Hematopoietic multipotent progenitor cell (in vitro differentiated cells): ENCODE measurements around the gene TFDP1. TPM values are rescaled to one million over a fixed set of nuclear protein-coding genes. Genes with fewer than 3 reads are reported as not detected.
"Not testable (repeated sequence)": the region's sequence is repeated elsewhere in the genome, so short reads cannot be mapped to it uniquely, and the experiment has no call there.

ENCODE experiments used
- DNase-seq, 3 donors: peaks; one replicate each; pipeline ENCODE4 v3.0.0-alpha.2; 2011 to 2015; ENCODE audit warnings: low read depth in 2 of 3, low spot score in 2 of 3
- total RNA-seq: library from RNA; depleted of rRNA; stranded (reverse); fragments of >200 nt; gene quantifications from one replicate; pipeline ENCODE4 v1.2.3, GENCODE V29; 2012

TFDP1 gene
- total RNA-seq, 1 donor, result 26.7 TPM

DNA sequence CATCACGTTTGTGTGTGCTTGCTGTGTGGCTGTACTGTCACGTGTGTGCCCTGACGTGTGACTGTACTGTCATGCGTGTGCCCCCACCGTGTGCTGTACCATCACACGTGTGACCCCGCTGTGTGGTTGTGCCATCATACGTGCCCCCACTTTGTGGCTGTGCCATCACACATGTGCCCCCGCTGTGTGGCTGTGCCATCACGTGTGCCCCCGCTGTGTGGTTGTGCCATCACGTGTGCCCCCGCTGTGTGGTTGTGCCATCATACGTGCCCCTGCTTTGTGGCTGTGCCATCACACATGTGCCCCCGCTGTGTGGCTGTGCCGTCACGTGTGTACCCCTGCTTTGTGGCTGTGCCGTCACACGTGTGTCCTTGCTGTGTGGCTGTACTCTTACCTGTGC lies 25.7 kb downstream of the TFDP1 start:
- no peak for DNase-seq

DNA sequence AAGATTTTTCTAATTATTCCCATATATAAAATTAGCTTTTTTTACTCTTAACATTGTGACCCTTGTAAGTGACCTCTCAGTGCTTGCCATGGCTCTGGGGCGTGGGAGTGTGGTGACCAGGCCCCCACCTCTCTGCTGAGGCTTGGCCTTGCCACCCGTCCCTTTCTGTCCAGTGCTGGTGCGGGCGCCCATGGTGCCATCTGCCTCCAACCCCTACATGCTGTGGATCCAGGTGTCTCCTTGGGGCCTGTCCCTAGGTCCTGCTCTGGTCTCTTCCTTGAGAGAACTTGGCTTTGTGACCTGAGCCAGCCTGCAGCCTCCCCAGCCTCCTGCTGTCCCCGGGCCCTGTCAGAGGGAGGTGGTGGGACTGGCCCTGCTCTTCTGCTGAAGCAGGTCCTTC lies 27.4 kb downstream of the TFDP1 start:
- DNase-seq, result no peak

DNA sequence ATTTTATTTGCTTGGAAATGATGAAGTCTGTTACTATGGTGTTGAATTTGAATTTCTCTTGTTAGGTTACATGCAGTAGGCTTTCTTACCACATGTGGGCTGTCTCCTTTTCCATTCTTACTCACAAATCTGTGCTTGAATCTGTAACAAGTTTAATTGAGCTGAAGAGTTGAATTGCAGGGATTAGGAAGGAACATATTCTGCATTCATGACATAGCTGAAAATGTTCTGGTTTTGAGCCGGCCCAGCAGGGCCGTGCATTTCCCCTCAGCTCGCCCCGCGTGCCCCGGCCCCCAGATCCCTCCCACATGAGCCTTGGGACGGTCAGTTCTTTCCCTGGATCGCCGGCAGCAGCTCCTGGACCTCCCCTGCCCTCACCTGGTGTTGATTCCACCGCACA lies 28.1 kb downstream of the TFDP1 start:
- DNase-seq, result no peak

DNA sequence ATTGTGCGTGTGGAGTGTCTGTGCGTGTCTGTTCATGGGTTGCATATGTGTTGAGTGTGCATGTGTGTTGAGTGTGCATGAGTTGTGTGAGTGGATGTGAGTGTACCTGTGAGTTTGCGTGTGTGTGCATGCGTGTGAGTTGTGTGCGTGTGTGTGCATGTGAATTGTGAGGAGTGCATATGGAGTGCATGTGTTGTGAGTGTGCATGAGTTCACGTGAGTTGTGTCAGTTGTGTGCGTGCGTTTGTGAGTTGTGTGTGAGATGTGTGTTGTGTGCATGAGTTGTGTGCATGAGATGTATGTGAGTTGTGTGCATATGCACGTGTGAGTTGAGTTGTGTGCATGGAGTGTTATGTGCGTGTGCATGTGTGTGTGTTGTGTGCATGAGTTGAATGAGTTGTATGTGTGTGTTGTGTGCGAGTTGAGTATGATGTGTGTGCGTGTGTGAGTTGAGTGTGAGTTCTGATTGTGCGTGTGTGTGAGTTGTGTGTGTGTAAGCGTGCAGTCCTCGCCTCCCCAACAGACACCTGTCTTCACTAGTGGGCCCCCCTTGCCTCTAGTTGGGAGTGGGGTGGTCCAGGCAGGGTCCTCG lies 29.3 kb downstream of the TFDP1 start:
- DNase-seq, result no peak

DNA sequence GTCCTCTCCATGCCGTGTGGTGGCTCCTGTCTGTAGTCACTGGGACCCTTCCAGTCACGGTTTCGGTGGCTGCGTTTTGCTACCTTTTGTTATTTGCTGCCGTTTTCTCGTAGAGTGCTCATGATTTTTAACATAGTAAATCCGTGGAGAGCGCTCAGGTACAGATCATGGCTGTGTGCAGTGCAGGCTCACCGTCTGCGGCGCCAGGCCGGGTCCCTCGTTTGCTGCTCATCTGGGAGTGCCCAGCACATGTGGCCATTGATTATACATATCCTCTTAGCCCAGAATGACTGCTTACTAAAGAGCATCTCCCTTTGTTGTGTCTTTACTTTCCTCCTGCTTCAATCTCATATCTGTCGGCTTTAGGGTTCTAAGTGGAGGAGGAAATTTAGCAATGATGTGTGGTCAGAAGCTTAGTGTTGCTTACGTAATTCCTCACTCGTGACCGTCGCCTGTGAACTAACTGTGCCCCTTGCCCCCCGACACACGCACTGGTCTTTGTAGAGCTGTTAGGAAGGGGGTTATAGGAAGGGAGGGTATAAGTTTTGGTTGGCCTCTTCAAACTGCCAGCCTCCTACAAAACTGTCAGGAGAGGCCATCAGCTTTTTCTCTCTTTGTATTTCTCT lies 31.8 kb downstream of the TFDP1 start:
- DNase-seq, result peak in 2 of 3 donors; percentile 11 to 22

DNA sequence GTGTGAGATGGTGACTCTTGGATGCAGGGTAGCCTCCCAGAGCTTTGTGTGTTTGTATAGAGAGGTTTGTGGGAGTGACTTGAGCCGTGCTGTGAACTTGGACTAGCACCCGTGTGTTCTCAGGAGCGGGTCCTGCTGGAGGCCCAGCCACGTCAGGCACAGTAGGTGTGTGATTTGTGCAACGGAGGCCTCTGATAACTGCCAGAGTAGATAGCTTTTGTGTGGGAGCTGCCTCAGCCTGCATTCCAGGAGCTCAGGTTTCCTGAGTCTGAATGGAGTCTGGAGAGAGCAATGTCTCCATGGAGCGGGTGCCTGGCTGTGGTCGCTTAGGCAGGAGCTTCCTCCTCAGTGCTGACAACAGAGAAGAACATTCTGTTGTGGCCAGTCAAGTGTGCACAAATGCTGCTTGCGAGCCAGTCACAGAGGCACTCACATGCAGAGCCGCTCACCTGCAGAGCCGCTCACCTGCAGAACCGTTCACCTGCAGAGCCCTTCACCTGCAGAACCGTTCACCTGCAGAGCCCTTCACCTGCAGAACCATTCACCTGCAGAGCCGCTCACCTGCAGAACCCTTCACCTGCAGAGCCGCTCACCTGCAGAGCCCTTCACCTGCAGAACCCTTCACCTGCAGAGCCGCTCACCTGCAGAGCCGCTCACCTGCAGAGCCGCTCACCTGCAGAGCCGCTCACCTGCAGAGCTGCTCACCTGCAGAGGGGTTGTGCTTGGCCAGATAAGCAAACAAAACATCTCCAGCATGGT lies 32.6 kb downstream of the TFDP1 start:
- DNase-seq, result no peak

DNA sequence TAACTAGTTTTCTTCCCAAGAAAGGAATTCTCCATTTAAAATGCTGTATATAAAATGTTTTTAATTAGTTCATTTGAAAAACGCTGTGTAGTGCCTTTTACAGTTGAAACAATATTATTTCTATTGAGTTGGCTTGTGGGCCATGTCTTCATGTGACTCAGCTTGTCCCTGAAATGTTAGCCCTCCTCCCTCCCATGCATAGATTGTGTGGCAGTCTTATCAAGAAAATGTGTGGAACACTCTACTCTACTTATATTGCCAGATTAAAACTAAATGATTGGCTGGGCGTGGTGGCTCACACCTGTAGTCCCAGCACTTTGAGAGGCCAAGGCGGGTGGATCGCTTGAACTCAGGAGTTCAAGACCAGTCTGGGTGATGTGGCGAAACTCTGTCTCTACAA lies 33.4 kb downstream of the TFDP1 start:
- no peak for DNase-seq

DNA sequence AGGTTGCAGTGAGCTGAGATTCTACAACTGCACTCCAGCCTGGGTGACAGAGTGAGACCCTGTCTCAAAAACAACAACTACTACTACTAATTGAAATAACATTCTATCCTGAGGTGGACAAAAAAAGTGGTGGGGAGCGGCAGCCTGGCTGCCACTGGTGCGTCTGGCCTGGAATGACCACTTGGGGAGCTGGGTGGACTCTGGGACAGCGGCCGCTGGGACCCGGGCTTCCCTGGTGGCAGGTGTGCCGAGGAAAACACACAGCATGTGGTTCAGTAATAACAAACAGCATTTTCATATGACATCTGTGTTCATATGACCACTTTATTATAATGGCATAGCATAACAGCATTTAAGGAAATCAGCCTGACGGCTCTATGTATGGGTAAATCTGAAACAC lies 33.9 kb downstream of the TFDP1 start:
- no peak for DNase-seq

DNA sequence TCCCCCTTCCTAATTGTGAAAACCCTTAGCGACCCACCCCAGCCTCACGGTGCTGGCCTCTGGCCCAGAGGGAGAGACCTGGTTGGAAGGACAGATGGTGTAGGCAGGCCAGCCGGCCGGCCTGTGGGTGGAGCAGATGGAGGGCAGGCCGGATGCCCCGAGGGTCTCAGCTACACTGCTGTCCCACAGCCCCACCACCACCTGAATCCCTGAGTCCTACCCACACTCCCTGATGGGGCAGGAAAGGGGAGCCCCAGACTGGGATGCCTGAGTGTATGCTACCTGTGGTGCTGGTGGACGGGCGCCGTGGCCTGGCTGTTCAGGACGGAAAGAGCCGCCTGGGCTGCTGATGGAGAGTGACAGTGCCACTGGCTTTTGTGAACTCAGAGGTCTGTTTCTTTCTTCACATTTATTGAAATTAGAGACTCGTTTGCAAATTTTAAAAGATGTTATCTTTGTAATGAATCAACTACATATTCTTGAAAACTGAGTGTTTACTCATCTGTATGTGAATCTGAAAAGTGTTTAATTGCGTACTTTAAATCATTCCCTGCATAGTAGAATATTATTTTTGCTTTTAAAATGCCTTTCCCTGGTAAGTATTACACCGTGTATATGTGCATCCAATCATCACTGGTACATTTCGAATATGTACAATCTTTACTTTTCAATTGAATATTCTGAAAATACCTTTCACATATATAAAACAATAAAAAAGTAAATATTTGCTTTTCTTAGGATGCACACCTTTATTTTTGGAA lies 35.7 kb downstream of the TFDP1 start:
- DNase-seq, result no peak

DNA sequence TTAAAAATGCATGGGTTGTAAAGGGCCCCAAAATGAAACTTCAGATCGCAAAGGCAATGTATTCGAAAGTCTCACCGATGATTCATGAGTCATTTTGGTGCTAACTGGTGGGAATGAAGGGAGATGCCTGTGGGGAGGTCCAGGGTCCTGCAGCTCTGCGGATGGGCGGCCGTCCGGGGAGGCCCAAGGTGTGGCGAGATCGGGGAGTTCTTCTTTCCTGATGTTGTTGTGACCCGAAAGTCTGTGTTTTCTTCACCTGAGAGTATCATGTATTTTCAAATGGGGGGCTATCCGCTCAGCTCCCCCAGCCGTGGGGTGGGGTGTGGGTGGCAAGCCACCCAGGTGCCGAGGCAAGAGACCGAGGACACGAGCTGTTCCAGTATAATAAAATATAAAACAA lies 36.5 kb downstream of the TFDP1 start:
- no peak for DNase-seq

DNA sequence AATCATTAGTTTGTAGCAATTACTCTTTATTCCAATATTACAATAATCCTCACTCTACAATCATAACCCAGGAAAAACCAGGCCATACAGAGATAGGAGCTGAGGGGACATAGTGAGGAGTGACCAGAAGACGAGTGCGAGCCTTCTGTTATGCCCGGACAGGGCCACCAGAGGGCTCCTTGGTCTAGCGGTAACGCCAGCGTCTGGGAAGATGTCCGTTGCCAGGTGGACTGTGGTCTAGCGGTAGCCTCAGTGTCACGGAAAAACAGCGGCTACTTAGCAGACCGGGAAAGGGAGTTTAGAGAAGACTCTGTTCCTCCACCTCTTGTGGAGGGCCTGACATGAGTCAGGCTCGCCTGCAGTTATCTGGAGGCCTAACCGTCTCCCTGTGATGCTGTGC lies 36.9 kb downstream of the TFDP1 start:
- DNase-seq, result not testable (repeated sequence)

DNA sequence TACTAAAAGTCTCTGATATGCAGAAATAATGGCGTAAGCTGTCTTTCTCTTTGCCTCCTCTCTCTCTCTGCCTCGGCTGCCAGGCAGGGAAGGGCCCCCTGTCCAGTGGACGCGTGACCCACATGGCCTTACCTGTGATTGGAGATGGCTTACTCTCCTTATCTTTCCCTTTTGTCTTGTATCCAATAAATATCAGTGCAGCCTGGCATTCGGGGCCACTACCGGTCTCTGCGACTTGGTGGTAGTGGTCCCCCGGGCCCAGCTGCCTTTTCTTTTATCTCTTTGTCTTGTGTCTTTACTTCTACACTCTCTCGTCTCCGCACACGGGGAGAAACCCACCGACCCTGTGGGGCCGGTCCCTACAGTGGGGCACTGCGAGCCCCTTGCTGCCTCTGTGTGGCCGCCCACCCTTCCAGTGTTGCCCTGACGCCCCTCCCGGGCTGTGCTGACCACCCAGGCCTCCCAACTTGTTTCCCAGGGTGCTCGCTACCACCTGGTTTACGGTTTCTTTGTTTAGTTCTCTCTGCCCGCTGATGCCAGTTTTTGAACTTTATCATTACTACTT lies 37.5 kb downstream of the TFDP1 start:
- not testable (repeated sequence) for DNase-seq

DNA sequence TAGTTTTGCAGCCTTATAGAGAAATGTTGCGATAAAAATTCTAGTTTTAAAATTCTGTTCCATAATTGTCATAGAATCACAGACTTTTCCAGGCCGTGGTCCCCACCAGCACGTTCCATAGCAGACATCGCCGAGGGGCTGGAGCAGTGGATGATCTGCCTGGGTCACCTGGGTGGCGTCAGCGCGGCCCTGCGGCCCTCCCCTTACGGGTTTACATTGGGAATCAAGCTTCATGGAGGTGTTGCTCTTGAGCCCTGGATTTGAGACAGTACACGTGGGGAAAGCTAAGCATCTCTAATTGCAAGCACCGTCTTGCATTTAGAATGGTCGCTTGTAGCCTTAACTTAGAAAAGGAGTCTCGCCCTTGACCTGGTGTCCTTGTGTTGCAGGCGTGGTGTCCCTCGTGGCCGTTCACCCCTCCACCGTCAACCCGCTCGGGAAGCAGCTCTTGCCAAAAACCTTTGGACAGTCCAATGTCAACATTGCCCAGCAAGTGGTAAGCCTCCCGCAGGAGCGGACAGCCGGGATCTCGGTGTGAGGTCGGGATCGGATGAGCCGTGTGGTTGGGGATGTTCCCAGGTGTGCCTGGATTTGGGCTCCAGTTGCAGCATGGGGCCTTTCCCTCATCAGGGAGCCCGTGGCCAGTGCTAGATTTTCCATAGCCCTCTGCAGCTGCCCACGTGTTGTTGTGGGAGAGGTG lies 38.4 kb downstream of the TFDP1 start:
- DNase-seq, result no peak

DNA sequence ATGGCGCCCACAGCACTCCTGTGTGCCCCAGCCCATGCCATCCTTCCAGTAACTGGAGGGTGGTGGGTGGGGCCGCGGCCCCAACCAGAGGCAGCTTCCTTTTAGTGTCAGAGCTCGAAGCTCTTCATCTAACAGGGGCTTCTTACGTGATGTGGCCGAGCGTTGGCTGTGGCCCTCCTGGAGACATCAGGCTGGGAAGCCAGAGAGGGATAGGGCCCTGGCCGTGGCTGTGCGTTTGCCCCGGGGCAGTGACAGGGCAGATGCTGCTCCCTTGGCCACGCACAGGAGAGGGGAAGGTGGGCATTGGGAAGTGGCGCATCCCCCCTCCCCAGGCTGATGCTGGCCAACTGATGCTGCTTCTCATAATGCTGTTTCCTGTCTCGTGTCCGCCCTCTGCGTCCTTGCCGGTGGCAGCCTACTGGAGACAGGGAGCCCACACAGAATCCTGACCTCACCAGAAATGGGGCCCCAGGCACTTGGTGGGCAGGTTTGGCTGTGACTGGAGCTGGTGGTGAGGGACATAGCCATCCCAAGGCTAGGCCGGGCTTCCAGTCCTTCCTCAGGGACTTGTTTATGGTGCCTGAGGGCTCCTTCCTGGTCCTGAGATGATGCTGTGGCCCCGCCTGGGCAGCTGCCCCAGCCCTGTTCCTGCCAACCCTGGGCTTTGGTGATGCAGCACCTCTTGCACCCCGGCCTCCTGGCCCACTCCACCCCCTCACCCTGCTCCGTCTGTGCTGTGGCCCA lies 39.1 kb downstream of the TFDP1 start:
- DNase-seq, result peak in 1 of 3 donors; percentile 24

DNA sequence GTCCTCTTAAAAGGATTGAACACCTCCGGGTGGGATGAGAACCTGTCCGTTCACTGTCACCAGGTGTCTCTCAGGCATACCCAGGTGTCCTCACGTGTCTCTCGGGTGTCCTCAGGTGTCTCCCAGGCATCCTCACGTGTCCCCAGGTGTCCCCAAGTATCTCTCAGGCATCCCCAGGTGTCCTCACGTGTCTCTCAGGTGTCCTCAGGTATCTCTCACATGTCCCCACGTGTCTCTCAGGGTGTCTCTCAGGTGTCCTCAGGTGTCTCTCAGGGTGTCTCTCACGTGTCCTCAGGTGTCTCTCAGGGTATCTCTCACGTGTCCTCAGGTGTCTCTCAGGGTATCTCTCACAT lies 39.7 kb downstream of the TFDP1 start:
- DNase-seq, result no peak

DNA sequence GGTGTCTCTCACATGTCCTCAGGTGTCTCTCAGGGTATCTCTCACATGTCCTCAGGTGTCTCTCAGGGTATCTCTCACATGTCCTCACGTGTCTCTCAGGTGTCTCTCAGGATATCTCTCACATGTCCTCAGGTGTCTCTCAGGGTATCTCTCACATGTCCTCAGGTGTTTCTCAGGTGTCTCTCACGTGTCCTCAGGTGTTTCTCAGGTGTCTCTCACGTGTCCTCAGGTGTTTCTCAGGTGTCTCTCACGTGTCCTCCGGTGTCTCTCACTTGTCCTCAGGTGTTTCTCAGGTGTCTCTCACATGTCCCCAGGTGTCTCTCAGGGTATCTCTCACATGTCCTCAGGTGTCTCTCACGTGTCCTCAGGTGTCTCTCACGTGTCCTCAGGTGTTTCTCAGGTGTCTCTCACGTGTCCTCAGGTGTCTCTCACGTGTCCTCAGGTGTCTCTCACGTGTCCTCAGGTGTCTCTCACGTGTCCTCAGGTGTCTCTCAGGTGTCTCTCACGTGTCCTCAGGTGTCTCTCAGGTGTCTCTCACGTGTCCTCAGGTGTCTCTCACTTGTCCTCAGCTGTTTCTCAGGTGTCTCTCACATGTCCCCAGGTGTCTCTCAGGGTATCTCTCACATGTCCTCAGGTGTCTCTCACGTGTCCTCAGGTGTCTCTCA lies 40.2 kb downstream of the TFDP1 start:
- not testable (repeated sequence) for DNase-seq

DNA sequence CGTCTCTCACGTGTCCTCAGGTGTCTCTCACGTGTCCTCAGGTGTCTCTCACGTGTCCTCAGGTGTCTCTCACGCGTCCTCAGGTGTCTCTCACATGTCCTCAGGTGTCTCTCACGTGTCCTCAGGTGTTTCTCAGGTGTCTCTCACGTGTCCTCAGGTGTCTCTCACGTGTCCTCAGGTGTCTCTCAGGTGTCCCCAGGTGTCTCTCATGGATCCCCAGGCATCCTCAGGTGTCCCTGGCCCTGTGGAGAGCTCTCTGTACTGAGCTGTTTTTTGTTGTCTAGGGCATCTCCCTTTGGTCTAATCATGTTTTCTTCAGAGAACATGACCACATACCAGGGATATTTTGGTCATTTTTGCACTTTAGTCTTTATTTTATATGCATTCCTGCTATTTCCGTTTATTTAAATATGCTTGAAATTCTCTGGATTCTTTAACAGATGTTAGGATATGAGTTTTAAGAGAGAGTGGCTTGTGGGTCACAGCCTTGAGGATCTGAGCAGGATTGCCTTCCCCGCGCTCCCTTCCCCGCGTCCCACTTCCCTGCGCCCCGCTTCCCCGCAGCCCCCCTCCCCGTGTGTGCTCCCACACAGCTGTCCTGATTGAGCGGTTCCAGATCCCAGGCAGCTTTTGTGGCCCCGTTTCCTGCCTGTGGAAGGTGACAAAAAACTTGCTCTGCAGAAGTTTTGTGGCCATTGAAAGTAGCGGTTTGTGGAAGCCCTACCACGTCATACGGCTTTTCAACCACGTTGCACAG lies 41.6 kb downstream of the TFDP1 start:
- no peak for DNase-seq

DNA sequence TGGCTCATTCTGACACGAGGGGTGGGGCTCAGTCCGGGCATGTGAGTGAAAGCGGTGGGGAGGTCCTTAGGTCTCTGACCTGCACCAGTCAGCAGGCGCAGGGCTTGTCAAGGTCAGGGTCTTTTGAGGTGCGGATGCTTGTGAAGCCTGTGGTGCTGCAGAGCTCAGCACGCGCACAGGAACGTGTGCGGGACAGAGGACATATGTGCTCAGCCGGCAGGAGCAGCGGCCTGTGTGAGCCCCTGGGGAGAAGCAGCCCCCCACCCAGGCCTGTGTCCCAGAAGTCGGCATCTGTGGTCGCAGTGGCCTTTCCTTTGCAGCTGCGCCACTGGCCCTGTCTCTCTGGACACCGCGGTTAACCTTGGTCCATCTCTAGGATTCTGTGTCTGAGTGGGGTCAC lies 42.6 kb downstream of the TFDP1 start:
- no peak for DNase-seq
